WTC11 (cell line): Measurements from ENCODE around the gene OCA2. TPM values are rescaled to one million over a fixed set of nuclear protein-coding genes. Genes with fewer than 3 reads are reported as not detected.

ENCODE experiments used
- ATAC-seq: fragments of 200-7000 bp; cut with Tn5 transposase; 2 replicates; pipeline ENCODE4 v1.10.0; 2021; ENCODE audit warnings: mild to moderate bottlenecking, moderate library complexity
- Bru-seq: library from RNA; stranded (reverse); fragments of 400-500 nt; gene quantifications from one replicate; lab custom pipeline; 2021; lab: Mats Ljungman, UMichigan
- CTCF ChIA-PET: fragments of 300-600 bp; sonication (Branson Sonifier 250); formaldehyde crosslinking; loops from one replicate; lab custom pipeline; 2021; ENCODE audit warnings: antibody characterized with exemption; lab: Charles Lee
- POLR2A ChIA-PET: fragments of 350-600 bp; sonication (Branson Sonifier 250); formaldehyde crosslinking; loops from one replicate; lab custom pipeline; 2021; ENCODE audit warnings: antibody characterized with exemption; lab: Charles Lee
- DNase-seq: peaks from one replicate; pipeline ENCODE4 v3.0.0; 2021; ENCODE audit warnings: low spot score
- H3K27ac Mint-ChIP-seq: 2 replicates; pipeline ENCODE4 v1.8.0; 2021; ENCODE audit warnings: mixed read lengths
- H3K27me3 Mint-ChIP-seq: 2 replicates; pipeline ENCODE4 v1.8.0; 2021; ENCODE audit warnings: low read depth, mild to moderate bottlenecking, moderate library complexity, mixed read lengths
- H3K36me3 Mint-ChIP-seq: 2 replicates; pipeline ENCODE4 v1.8.0; 2021; ENCODE audit warnings: mixed read lengths
- H3K4me1 Mint-ChIP-seq: 2 replicates; pipeline ENCODE4 v1.8.0; 2022; ENCODE audit warnings: mixed read lengths
- H3K4me3 Mint-ChIP-seq: 2 replicates; pipeline ENCODE4 v1.8.0; 2021; ENCODE audit warnings: mild to moderate bottlenecking, moderate library complexity, mixed read lengths
- H3K9me3 Mint-ChIP-seq: 2 replicates; pipeline ENCODE4 v1.8.0; 2021; ENCODE audit warnings: mixed read lengths
- ARID4B ChIP-seq: sonication (generic); formaldehyde crosslinking; IDR thresholded peaks from 2 replicates; pipeline ENCODE4 v1.8.0; 2023; ENCODE audit warnings: missing genetic modification reagents, mild to moderate bottlenecking, borderline replicate concordance
- CDX4 ChIP-seq: fragments of 250-450 bp; sonication (Bioruptor Pico); IDR thresholded peaks from 2 replicates; pipeline ENCODE4 v1.9.0; 2021; ENCODE audit warnings: moderate library complexity, mild to moderate bottlenecking, inconsistent platforms, borderline replicate concordance
- EMX1 ChIP-seq: fragments of 250-450 bp; sonication (Bioruptor Pico); IDR thresholded peaks from 2 replicates; pipeline ENCODE4 v1.8.0; 2021; ENCODE audit warnings: mild to moderate bottlenecking
- FOXJ3 ChIP-seq: sonication (generic); formaldehyde crosslinking; IDR thresholded peaks from 2 replicates; pipeline ENCODE4 v1.9.0; 2021; ENCODE audit warnings: missing genetic modification reagents, mild to moderate bottlenecking, borderline replicate concordance
- FOXK1 ChIP-seq: sonication (generic); formaldehyde crosslinking; IDR thresholded peaks from 2 replicates; pipeline ENCODE4 v1.8.0; 2022; ENCODE audit warnings: mild to moderate bottlenecking, moderate library complexity, missing genetic modification reagents
- FOXP1 ChIP-seq: sonication (generic); formaldehyde crosslinking; IDR thresholded peaks from 2 replicates; pipeline ENCODE4 v1.8.0; 2022; ENCODE audit warnings: missing genetic modification reagents, mild to moderate bottlenecking, moderate library complexity, borderline replicate concordance
- GRHL2 ChIP-seq: fragments of 250-450 bp; sonication (Bioruptor Pico); IDR thresholded peaks from 2 replicates; pipeline ENCODE4 v1.8.0; 2022; ENCODE audit warnings: mild to moderate bottlenecking, moderate library complexity; ENCODE audit not compliant: insufficient replicate concordance, severe bottlenecking
- GTF2I ChIP-seq: fragments of 250-450 bp; sonication (Bioruptor Pico); conservative IDR thresholded peaks from 2 replicates; pipeline ENCODE4 v1.4.0; 2021; ENCODE audit warnings: mild to moderate bottlenecking
- KAT7 ChIP-seq: sonication (generic); formaldehyde crosslinking; IDR thresholded peaks from 2 replicates; pipeline ENCODE4 v1.8.1; 2023; ENCODE audit warnings: missing genetic modification reagents, mild to moderate bottlenecking, borderline replicate concordance
- NFE2L1 ChIP-seq: sonication (generic); formaldehyde crosslinking; IDR thresholded peaks from 2 replicates; pipeline ENCODE4 v1.8.1; 2023; ENCODE audit warnings: missing genetic modification reagents
- OVOL2 ChIP-seq: fragments of 250-450 bp; sonication (Bioruptor Pico); IDR thresholded peaks from 2 replicates; pipeline ENCODE4 v1.9.0; 2021; ENCODE audit warnings: mild to moderate bottlenecking, borderline replicate concordance
- RELA ChIP-seq: sonication (generic); formaldehyde crosslinking; IDR thresholded peaks from 2 replicates; pipeline ENCODE4 v1.8.1; 2022; ENCODE audit warnings: missing genetic modification reagents, mild to moderate bottlenecking, borderline replicate concordance
- TEAD1 ChIP-seq: sonication (generic); formaldehyde crosslinking; IDR thresholded peaks from 2 replicates; pipeline ENCODE4 v1.8.0; 2022; ENCODE audit warnings: mild to moderate bottlenecking, missing genetic modification reagents
- USF2 ChIP-seq: sonication (generic); formaldehyde crosslinking; IDR thresholded peaks from 2 replicates; pipeline ENCODE4 v1.8.1; 2023; ENCODE audit warnings: mild to moderate bottlenecking, missing genetic modification reagents, moderate library complexity
- ZNF263 ChIP-seq: sonication (generic); formaldehyde crosslinking; IDR thresholded peaks from 2 replicates; pipeline ENCODE4 v1.8.1; 2022; ENCODE audit warnings: low read depth, mild to moderate bottlenecking, moderate library complexity, missing genetic modification reagents
- ZNF416 ChIP-seq: fragments of 250-450 bp; sonication (Bioruptor Pico); IDR thresholded peaks from 2 replicates; pipeline ENCODE4 v1.9.0; 2021; ENCODE audit warnings: mild to moderate bottlenecking, inconsistent platforms
- ZNF423 ChIP-seq: fragments of 250-450 bp; sonication (Bioruptor Pico); IDR thresholded peaks from 2 replicates; pipeline ENCODE4 v2.1.2; 2022; ENCODE audit warnings: mild to moderate bottlenecking, moderate library complexity
- ZNF512 ChIP-seq: sonication (generic); formaldehyde crosslinking; IDR thresholded peaks from 2 replicates; pipeline ENCODE4 v1.8.1; 2022; ENCODE audit warnings: missing genetic modification reagents, borderline replicate concordance
- ZNF532 ChIP-seq: fragments of 250-450 bp; sonication (Bioruptor Pico); IDR thresholded peaks from 2 replicates; pipeline ENCODE4 v1.9.0; 2021; ENCODE audit warnings: mild to moderate bottlenecking, borderline replicate concordance
- long read RNA-seq, 3 experiments: library from RNA in 1 of 3; library from capped mRNA in 1 of 3; library from polyadenylated mRNA in 1 of 3; unstranded in 2 of 3; stranded (forward) in 1 of 3; transcript quantifications; one replicate each; pipeline ENCODE4 v2.0.0, GENCODE V29; 2021
- total RNA-seq: library from RNA; stranded (reverse); gene quantifications from 3 replicates; pipeline ENCODE4 v1.2.3, GENCODE V29; 2021

The OCA2 gene
- total RNA-seq, result 0.27 to 0.39 TPM (median 0.27 TPM) in 3 replicates
- Bru-seq, nascent RNA, result percentile 17 among the genes with signal in this experiment
- long read RNA-seq, experiment 1, partial matches to known transcripts, result 0 of 2 reads
- long read RNA-seq, experiment 1, other reads (novel, unspliced or antisense), result 2 of 2 reads
- long read RNA-seq, experiment 2, result 0 reads
- long read RNA-seq, experiment 3, partial matches to known transcripts, result 1 of 3 reads
- long read RNA-seq, experiment 3, other reads (novel, unspliced or antisense), result 2 of 3 reads

GRCh38 chr15:28098766-28099554 lies at the start of gene OCA2:
TSS of gene OCA2 (minus strand) at chr15:28099315. CDS start at chr15:28081874, 17,441 bp downstream.
- H3K9me3 Mint-ChIP-seq, result no peaks in the 10 kb centered on the region
- H3K4me3 Mint-ChIP-seq, result peak within 1 kb of the TSS; percentile 73
- H3K36me3 Mint-ChIP-seq, result peaks cover 2% of the 10 kb centered on the region; the same call in 1 of the 2 replicates
- DNase-seq, result peak; percentile 92
- peaks cover 91% of the 10 kb centered on the region for H3K27me3 Mint-ChIP-seq
- peak; percentile 37 for ATAC-seq
- no peak within 1 kb of the TSS for H3K27ac Mint-ChIP-seq
- POLR2A ChIA-PET, result no interaction called here
- CTCF ChIA-PET, result interaction anchor here (0.6 to 1.9 kb wide), 12 partner anchors 8 to 1870 kb away, joined by 3 to 13 read pairs (median 4); no protein-coding TSS in a partner anchor
- H3K4me1 Mint-ChIP-seq, result peaks cover 23% of the 10 kb centered on the region
- TF ChIP-seq FOXJ3 (CRISPR knock-in tag) (no peak), CDX4 (no peak), OVOL2 (no peak), ZNF532 (CRISPR knock-in tag) (no peak), RELA (CRISPR knock-in tag) (peak; percentile 36; the same call in 1 of the 2 replicates), ZNF512 (no peak), ZNF423 (peak; percentile 51; the same call in 1 of the 2 replicates), GTF2I (no peak), ARID4B (0 out of 2 replicates have a peak, but pooled peaks have one; percentile 41), EMX1 (CRISPR knock-in tag) (no peak), FOXP1 (CRISPR knock-in tag) (0 out of 2 replicates have a peak, but pooled peaks have one; percentile 51), KAT7 (CRISPR knock-in tag) (no peak), USF2 (CRISPR knock-in tag) (no peak), FOXK1 (peak; percentile 43; the same call in 1 of the 2 replicates), ZNF263 (peak; percentile 39; the same call in 1 of the 2 replicates), ZNF416 (no peak), TEAD1 (CRISPR knock-in tag) (0 out of 2 replicates have a peak, but pooled peaks have one; percentile 22), NFE2L1 (CRISPR knock-in tag) (0 out of 2 replicates have a peak, but pooled peaks have one; percentile 58), GRHL2 (CRISPR knock-in tag) (no peak)
